DND-41 (cell line): Measurements from ENCODE around the gene SLCO2A1.

Experiments
- EZH2 ChIP-seq: IDR thresholded peaks from 3 replicates; pipeline ENCODE4 v1.6.1; 2012; ENCODE audit warnings: borderline replicate concordance, low read depth, mild to moderate bottlenecking, moderate library complexity, low read length, inconsistent platforms; ENCODE audit not compliant: severe bottlenecking
- TF ChIP-seq, protein P1 (sequence below): IDR thresholded peaks from 2 replicates; pipeline ENCODE4 v1.5.1; 2012; ENCODE audit warnings: borderline replicate concordance, low read length, moderate library complexity, mild to moderate bottlenecking; ENCODE audit not compliant: poor library complexity, severe bottlenecking; ENCODE audit errors: extremely low read depth

DNA sequence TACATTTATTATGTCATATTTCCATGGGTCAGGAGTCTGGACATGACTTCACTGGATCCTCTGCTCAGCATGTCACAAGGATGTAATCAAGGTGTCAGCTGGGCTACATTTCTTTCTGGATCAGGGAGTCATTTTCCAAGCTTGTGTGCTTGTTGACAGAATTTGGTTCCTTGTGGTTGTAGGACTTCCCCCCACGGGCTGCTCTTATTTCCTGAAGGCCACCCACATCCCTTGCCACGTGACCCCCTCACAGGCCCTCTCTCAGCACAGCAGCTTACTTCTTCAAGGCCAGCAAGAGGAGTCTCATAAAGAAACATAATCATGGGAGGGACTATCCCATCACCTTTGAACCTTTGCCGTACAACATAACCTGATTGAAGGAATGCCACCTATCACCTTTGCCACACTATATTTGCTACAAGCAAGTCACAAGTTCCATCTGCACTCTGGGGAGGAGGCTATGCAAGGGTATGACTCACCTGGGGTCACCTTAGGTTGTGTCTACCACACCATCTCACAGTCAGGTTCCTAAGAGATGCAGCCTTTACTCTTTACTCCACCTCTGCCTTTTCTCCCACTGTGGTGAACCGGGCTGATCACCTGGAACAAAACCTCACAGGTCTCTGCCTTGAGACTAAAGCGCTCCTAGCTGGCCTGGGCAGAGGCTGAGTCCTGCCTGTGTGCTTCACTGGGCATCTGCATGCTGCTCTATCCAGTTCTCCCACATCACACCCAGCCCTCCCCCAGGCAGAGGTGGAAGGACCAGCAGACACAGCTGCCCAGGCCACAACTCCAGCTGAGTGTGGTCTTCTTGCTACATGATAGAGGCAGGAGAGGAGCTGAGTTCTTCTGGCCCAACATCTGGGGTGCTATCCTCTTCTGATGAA is 147.5 kb downstream of the SLCO2A1 start:
- TF ChIP-seq, protein P1, sequence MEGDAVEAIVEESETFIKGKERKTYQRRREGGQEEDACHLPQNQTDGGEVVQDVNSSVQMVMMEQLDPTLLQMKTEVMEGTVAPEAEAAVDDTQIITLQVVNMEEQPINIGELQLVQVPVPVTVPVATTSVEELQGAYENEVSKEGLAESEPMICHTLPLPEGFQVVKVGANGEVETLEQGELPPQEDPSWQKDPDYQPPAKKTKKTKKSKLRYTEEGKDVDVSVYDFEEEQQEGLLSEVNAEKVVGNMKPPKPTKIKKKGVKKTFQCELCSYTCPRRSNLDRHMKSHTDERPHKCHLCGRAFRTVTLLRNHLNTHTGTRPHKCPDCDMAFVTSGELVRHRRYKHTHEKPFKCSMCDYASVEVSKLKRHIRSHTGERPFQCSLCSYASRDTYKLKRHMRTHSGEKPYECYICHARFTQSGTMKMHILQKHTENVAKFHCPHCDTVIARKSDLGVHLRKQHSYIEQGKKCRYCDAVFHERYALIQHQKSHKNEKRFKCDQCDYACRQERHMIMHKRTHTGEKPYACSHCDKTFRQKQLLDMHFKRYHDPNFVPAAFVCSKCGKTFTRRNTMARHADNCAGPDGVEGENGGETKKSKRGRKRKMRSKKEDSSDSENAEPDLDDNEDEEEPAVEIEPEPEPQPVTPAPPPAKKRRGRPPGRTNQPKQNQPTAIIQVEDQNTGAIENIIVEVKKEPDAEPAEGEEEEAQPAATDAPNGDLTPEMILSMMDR: no peak
- no peak for TF ChIP-seq EZH2
